ENCODE results near the gene PAX5. TPM values are rescaled to one million over a fixed set of nuclear protein-coding genes. Genes with fewer than 3 reads are reported as not detected.

PAX5 gene
- total RNA-seq, 1 donor from 2014 or later = 1.3 TPM

DNA sequence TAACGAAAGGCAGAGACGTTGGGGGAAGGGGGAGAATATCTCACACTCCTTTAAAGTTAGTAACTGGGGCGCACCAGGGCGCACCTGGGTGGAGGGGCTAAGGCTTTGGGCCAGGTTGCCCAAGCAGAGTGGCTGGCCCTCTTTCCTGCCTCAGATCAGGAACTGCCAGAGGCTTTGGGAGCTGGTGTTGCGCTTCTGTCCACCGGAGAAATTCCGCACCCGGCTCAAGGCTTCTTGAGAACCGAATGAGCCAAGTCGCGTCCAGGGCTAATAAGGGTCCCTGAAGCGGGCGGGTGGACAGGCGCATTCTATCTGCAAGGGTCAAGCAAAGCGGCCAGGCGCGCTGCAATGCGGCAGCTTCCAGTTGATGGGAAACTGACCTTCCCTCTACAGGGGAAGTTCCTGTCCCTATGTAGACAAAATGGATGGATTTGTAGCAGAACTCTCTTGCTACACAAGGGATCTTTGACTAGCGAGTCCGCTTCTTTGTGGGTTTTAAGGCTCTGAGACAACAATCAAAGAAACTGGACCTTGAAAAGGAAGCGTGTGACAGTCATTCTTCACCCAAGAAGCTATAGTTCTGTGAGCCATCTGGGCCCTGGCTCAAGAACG, 5.5 kb downstream of the PAX5 start:
- no peaks in the 10 kb centered on the region for H3K36me3 Mint-ChIP-seq (ENCODE audit: low read depth, unreplicated experiment)
- no peak overlapping the region for H3K4me3 Mint-ChIP-seq (ENCODE audit: unreplicated experiment)
- H3K4me1 Mint-ChIP-seq (ENCODE audit: unreplicated experiment) = peaks cover 25% of the 10 kb centered on the region
- TF ChIP-seq CTCF (IDR thresholded peaks at IDR 0.05; ENCODE audit: unreplicated experiment) = no peak
- H3K27ac Mint-ChIP-seq (ENCODE audit: unreplicated experiment) = no peak overlapping the region
- DNase-seq (ENCODE audit: low spot score) = no peak
- peaks cover 37% of the 10 kb centered on the region for H3K27me3 Mint-ChIP-seq (ENCODE audit: unreplicated experiment)
- no peaks in the 10 kb centered on the region for H3K9me3 Mint-ChIP-seq (ENCODE audit: unreplicated experiment)

DNA sequence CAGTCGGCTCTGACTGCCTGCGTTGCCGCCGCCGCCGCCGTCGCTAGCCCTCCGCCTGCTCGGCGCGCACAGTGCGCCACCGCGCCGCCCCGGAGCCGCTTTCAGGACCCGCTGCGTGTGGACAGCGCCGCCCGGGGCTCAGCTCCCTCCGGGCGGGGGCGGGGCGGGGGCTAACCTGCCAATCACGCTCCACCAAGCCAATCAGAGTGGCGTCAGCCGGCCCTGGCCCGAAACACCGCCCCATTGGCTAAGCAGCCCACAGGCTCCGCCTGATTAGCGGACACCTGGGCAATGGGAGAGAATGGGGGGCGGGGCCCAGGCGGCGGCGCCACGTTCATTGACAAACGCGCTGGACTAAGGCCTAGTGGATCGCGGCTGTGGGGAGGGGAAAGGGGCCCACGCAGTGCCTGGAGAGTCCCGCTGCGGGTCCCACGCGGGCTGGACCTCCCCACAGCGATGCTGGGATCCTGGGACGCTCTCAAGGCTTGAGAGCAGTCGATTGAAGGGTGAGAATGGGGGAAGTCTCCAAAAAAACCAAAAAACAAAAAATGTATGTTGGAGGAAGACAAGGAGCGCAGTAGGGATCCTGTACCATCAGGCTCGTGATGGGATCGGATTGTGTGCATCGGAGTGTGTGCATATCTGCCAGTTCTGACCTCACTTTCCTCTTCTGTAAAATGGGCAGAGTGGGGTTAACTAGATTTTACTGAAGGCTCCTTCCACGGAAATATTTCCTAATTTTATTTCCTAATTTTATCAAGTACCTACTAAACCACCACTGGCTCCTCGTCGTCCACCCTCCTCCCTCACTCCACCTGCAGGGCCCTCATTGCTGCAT, 6.3 kb downstream of the PAX5 start:
- H3K27ac Mint-ChIP-seq (ENCODE audit: unreplicated experiment) = no peak overlapping the region
- DNase-seq (ENCODE audit: low spot score) = peak; percentile 99
- no peak for TF ChIP-seq CTCF (IDR thresholded peaks at IDR 0.05; ENCODE audit: unreplicated experiment)
- H3K9me3 Mint-ChIP-seq (ENCODE audit: unreplicated experiment) = no peaks in the 10 kb centered on the region
- peak overlapping the region; percentile 78 for H3K4me3 Mint-ChIP-seq (ENCODE audit: unreplicated experiment)
- peaks cover 3% of the 10 kb centered on the region for H3K36me3 Mint-ChIP-seq (ENCODE audit: low read depth, unreplicated experiment)
- peaks cover 36% of the 10 kb centered on the region for H3K27me3 Mint-ChIP-seq (ENCODE audit: unreplicated experiment)
- H3K4me1 Mint-ChIP-seq (ENCODE audit: unreplicated experiment) = peaks cover 27% of the 10 kb centered on the region

- peaks cover 3% of the 10 kb centered on the region for H3K36me3 Mint-ChIP-seq (ENCODE audit: low read depth, unreplicated experiment)
- H3K27me3 Mint-ChIP-seq (ENCODE audit: unreplicated experiment) = peaks cover 33% of the 10 kb centered on the region
- DNase-seq (ENCODE audit: low spot score) = peak; percentile 26
- H3K9me3 Mint-ChIP-seq (ENCODE audit: unreplicated experiment) = no peaks in the 10 kb centered on the region
- no peak overlapping the region for H3K4me3 Mint-ChIP-seq (ENCODE audit: unreplicated experiment)
- TF ChIP-seq CTCF (IDR thresholded peaks at IDR 0.05; ENCODE audit: unreplicated experiment) = no peak
- H3K4me1 Mint-ChIP-seq (ENCODE audit: unreplicated experiment) = peaks cover 27% of the 10 kb centered on the region
- no peak overlapping the region for H3K27ac Mint-ChIP-seq (ENCODE audit: unreplicated experiment)
Measured at GRCh38 chr9:37026931-37027581, 7.0 kb downstream of the PAX5 start.

GRCh38 chr9:37026113-37026930, 7.7 kb downstream of the PAX5 start:
- TF ChIP-seq CTCF (IDR thresholded peaks at IDR 0.05; ENCODE audit: unreplicated experiment) = no peak
- peak overlapping the region; percentile 79 for H3K4me3 Mint-ChIP-seq (ENCODE audit: unreplicated experiment)
- peaks cover 33% of the 10 kb centered on the region for H3K27me3 Mint-ChIP-seq (ENCODE audit: unreplicated experiment)
- H3K27ac Mint-ChIP-seq (ENCODE audit: unreplicated experiment) = peak overlapping the region; percentile 21
- H3K9me3 Mint-ChIP-seq (ENCODE audit: unreplicated experiment) = no peaks in the 10 kb centered on the region
- peaks cover 3% of the 10 kb centered on the region for H3K36me3 Mint-ChIP-seq (ENCODE audit: low read depth, unreplicated experiment)
- DNase-seq (ENCODE audit: low spot score) = peak; percentile 32
- H3K4me1 Mint-ChIP-seq (ENCODE audit: unreplicated experiment) = peaks cover 27% of the 10 kb centered on the region

Data from endothelial cell (in vitro differentiated cells).